ENCODE results near the gene SNX8.
"Not testable (repeated sequence)": the region's sequence is repeated elsewhere in the genome, so short reads cannot be mapped to it uniquely, and the experiment has no call there.

SNX8 gene

GRCh38 chr7:2354186-2354938 lies 40.1 kb upstream of the SNX8 start, which contains the start of gene EIF3B:
EIF3B (plus strand) TSS chr7:2354827; CDS start chr7:2354922, 95 bp downstream.
- peak within 1 kb of the TSS; percentile 94 for H3K4me3 ChIP-seq (ENCODE audit: insufficient read depth, low read depth, low read length)
- H3K4me1 ChIP-seq (ENCODE audit: control insufficient read depth, insufficient read depth, low read length), result peaks cover 6% of the 10 kb centered on the region
- H3K36me3 ChIP-seq (ENCODE audit: control insufficient read depth, insufficient read depth, low read length), result no peaks in the 10 kb centered on the region
- H3K27me3 ChIP-seq (ENCODE audit: control insufficient read depth, insufficient read depth, low read length, poor library complexity, severe bottlenecking), result no peaks in the 10 kb centered on the region
- peak within 1 kb of the TSS; percentile 100 for H3K27ac ChIP-seq (ENCODE audit: insufficient read depth, low read depth, low read length, poor library complexity, severe bottlenecking)
- no peaks in the 10 kb centered on the region for H3K9me3 ChIP-seq (ENCODE audit: control insufficient read depth, low read length)
- WGBS, 2 experiments, result 0% methylated on average over 55 of the region's 55 CpGs

DNA sequence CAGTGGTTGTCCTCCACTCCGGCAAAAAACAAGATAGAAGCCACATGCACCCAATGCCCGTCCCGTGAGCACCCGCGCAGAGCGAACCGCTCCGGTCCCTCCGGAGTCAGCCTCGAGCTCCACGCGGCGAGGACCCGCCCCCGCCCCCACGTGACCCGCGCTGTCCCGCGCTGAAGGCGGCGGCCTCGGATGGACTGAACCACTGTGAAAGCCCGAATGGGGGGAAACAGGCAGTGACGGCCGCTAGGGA lies 39.6 kb upstream of the SNX8 start:
- Histone ChIP-seq H3K9me3 (ENCODE audit: control insufficient read depth, low read length) (no peaks in the 10 kb centered on the region), H3K4me3 (ENCODE audit: insufficient read depth, low read depth, low read length) (peak overlapping the region; percentile 94), H3K27me3 (ENCODE audit: control insufficient read depth, insufficient read depth, low read length, poor library complexity, severe bottlenecking) (no peaks in the 10 kb centered on the region), H3K4me1 (ENCODE audit: control insufficient read depth, insufficient read depth, low read length) (peaks cover 6% of the 10 kb centered on the region), H3K36me3 (ENCODE audit: control insufficient read depth, insufficient read depth, low read length) (no peaks in the 10 kb centered on the region), H3K27ac (ENCODE audit: insufficient read depth, low read depth, low read length, poor library complexity, severe bottlenecking) (peak overlapping the region; percentile 100)
- 0 to 1% methylated on average over 26 of the region's 26 CpGs for WGBS, 2 experiments

DNA sequence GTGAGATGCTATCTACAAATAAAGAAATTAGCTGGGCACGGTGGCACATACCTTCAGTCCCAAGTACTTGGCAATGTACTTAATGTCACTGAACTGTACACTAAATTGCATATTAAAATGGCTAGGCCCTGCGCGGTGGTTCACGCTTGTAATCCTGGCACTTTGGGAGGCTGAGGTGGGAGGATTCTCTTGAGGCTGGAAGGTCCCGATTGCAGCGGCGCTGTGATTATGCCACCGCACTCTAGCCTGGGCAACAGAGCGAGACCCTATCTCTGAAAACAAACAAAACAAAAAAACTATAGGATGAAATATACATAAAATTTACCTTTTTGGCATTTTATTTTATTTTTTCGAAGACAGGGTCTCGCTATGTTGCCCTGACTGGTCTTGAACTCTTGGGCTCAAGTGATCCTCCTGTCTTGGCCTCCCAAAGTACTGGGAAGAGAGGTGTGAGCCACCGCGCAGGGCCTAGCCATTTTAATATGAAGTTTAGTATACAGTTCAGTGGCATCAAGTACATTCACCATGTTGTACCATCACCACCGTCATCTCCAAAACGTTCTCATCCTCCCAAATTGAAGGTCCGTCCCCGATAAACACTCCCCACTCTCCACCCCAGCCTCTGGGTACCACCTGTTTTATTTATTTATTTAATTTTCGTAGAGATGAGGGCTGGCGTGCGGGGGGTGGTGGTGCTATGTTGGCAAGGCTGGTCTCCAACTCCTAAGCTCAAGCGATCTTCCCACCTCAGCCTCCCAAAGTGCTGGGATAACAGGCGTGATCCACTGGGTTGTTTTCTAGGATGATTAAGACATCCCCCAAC lies 39.1 kb upstream of the SNX8 start:
- H3K9me3 ChIP-seq (ENCODE audit: control insufficient read depth, low read length), result no peaks in the 10 kb centered on the region
- H3K4me3 ChIP-seq (ENCODE audit: insufficient read depth, low read depth, low read length), result peak overlapping the region; percentile 94
- H3K36me3 ChIP-seq (ENCODE audit: control insufficient read depth, insufficient read depth, low read length), result no peaks in the 10 kb centered on the region
- no peaks in the 10 kb centered on the region for H3K27me3 ChIP-seq (ENCODE audit: control insufficient read depth, insufficient read depth, low read length, poor library complexity, severe bottlenecking)
- peak overlapping the region; percentile 100 for H3K27ac ChIP-seq (ENCODE audit: insufficient read depth, low read depth, low read length, poor library complexity, severe bottlenecking)
- 64 to 71% methylated on average over 19 to 22 of the region's 22 CpGs for WGBS, 2 experiments
- peaks cover 6% of the 10 kb centered on the region for H3K4me1 ChIP-seq (ENCODE audit: control insufficient read depth, insufficient read depth, low read length)

DNA sequence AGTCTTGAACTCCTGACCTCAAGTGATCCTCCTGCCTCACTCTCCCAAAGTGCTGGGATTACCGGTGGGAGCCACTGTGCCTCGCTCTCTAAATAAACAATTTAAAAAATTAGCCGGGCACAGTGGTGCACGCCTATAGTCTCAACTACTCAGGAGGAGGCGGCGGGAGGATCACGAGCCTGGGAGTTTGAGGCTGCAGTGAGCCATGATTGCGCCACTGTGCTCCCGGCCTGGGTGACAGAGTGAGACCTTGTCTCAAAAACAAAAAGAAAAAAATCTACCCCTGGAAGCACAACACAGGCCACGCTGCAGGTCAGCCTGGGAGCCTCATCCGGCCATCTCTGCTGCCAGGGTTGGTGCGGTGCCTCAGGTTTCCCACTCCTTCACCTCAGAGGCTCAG lies 36.6 kb upstream of the SNX8 start:
- no peaks in the 10 kb centered on the region for H3K4me1 ChIP-seq (ENCODE audit: control insufficient read depth, insufficient read depth, low read length)
- H3K36me3 ChIP-seq (ENCODE audit: control insufficient read depth, insufficient read depth, low read length), result no peaks in the 10 kb centered on the region
- H3K27me3 ChIP-seq (ENCODE audit: control insufficient read depth, insufficient read depth, low read length, poor library complexity, severe bottlenecking), result no peaks in the 10 kb centered on the region
- no peak overlapping the region for H3K4me3 ChIP-seq (ENCODE audit: insufficient read depth, low read depth, low read length)
- 94 to 95% methylated on average over 12 of the region's 12 CpGs for WGBS, 2 experiments
- H3K27ac ChIP-seq (ENCODE audit: insufficient read depth, low read depth, low read length, poor library complexity, severe bottlenecking), result no peak overlapping the region
- H3K9me3 ChIP-seq (ENCODE audit: control insufficient read depth, low read length), result no peaks in the 10 kb centered on the region

DNA sequence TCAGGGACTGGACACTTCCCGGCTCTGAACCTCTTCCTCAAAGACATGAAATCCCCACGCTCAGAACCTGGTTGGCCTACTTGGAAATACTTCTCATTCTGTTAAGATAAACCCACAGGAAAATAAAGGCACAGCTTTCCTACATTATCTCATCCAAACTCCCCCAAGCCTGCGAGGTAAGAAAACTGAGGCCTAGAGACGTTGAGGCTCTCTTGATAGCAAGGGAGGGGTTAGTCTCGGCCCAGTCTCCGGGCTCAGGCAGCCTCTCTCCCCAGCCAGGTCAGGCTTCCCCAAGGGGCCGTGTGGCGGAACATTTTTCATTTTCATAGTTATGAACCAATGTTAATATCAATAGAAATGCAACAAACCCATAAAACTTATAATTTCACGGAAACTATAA lies 35.8 kb upstream of the SNX8 start:
- Histone ChIP-seq H3K9me3 (ENCODE audit: control insufficient read depth, low read length) (no peaks in the 10 kb centered on the region), H3K4me1 (ENCODE audit: control insufficient read depth, insufficient read depth, low read length) (no peaks in the 10 kb centered on the region)
- WGBS, 2 experiments, result 94 to 96% methylated on average over 9 of the region's 9 CpGs

DNA sequence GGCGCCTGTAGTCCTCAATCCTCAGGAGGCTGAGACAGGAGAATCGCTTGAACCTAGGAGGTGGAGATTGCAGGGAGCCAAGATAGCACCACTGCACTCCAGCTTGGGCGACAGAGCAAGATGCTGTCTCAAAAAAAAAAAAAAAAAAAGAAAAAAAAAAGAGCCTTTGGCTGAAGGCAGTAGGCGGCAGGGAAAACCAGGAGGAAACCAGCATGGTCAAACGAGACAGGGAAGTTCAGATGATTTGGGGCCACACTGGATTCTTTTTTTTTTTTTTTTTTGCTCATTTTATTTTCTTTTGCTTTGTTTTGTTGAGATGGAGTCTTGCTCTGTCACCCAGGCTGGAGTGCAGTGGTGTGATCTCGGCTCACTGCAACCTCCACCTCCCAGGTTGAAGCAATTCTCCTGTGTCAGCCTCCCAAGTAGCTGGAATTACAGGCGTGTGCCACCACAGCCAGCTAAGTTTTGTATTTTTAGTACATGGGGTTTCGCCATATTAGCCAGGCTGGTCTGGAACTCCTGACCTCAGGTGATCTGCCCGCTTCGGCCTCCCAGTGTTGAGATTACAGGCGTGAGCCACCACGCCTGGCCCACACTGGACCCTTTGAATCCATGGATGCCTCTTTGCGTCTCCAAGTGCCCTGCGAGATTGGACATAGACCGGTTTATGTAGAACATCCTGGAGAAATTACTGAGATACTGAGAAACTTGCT lies 33.3 kb upstream of the SNX8 start:
- H3K27me3 ChIP-seq (ENCODE audit: control insufficient read depth, insufficient read depth, low read length, poor library complexity, severe bottlenecking); H3K4me1 ChIP-seq (ENCODE audit: control insufficient read depth, insufficient read depth, low read length); H3K9me3 ChIP-seq (ENCODE audit: control insufficient read depth, low read length); H3K36me3 ChIP-seq (ENCODE audit: control insufficient read depth, insufficient read depth, low read length); H3K27ac ChIP-seq (ENCODE audit: insufficient read depth, low read depth, low read length, poor library complexity, severe bottlenecking); H3K4me3 ChIP-seq (ENCODE audit: insufficient read depth, low read depth, low read length): not testable (repeated sequence)
- WGBS, 2 experiments, result 93 to 94% methylated on average over 15 of the region's 15 CpGs

More for the DNA sequence above, 35.8 kb upstream of the SNX8 start:
- Histone ChIP-seq H3K4me3 (ENCODE audit: insufficient read depth, low read depth, low read length) (no peak overlapping the region), H3K27ac (ENCODE audit: insufficient read depth, low read depth, low read length, poor library complexity, severe bottlenecking) (no peak overlapping the region), H3K36me3 (ENCODE audit: control insufficient read depth, insufficient read depth, low read length) (no peaks in the 10 kb centered on the region), H3K27me3 (ENCODE audit: control insufficient read depth, insufficient read depth, low read length, poor library complexity, severe bottlenecking) (no peaks in the 10 kb centered on the region)

- Histone ChIP-seq H3K4me1 (ENCODE audit: control insufficient read depth, insufficient read depth, low read length) (no peaks in the 10 kb centered on the region), H3K27ac (ENCODE audit: insufficient read depth, low read depth, low read length, poor library complexity, severe bottlenecking) (no peak overlapping the region), H3K4me3 (ENCODE audit: insufficient read depth, low read depth, low read length) (no peak overlapping the region), H3K27me3 (ENCODE audit: control insufficient read depth, insufficient read depth, low read length, poor library complexity, severe bottlenecking) (no peaks in the 10 kb centered on the region), H3K9me3 (ENCODE audit: control insufficient read depth, low read length) (no peaks in the 10 kb centered on the region), H3K36me3 (ENCODE audit: control insufficient read depth, insufficient read depth, low read length) (no peaks in the 10 kb centered on the region)
- WGBS, 2 experiments, result 92 to 93% methylated on average over 20 of the region's 20 CpGs
Measured at GRCh38 chr7:2336626-2337299, 22.5 kb upstream of the SNX8 start.

DNA sequence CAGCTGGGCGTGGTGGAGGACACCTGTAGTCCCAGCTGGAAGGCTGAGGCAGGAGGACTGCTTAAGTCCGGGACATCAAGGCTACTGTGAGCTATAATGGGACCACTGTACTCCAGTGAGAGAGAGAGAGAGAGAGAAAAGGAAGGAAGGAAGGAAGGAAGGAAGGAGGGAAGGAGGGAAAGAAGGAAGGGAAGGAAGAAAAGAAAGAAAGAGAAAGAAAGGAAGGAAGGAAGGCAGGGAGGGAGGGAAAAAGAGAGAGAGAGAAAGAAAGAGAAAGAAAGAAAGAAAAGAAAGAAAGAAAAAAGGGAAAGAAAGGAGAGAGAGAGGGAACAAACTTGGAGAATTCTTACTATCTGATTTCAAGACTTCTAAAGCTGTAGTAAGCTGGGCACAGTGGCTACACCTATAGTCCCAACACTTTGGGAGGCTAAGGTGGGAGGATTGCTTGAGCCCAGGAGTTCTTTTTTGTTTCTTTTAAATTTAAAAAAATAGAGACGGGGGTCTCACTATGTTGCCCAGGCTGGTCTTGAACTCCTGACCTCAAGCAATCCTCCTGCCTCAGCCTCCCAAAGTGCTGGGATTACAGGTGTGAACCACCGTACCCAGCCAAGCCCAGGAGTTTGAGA lies 18.5 kb upstream of the SNX8 start:
- H3K9me3 ChIP-seq (ENCODE audit: control insufficient read depth, low read length); H3K27me3 ChIP-seq (ENCODE audit: control insufficient read depth, insufficient read depth, low read length, poor library complexity, severe bottlenecking); H3K4me3 ChIP-seq (ENCODE audit: insufficient read depth, low read depth, low read length); H3K36me3 ChIP-seq (ENCODE audit: control insufficient read depth, insufficient read depth, low read length); H3K4me1 ChIP-seq (ENCODE audit: control insufficient read depth, insufficient read depth, low read length); H3K27ac ChIP-seq (ENCODE audit: insufficient read depth, low read depth, low read length, poor library complexity, severe bottlenecking): not testable (repeated sequence)
- WGBS, 2 experiments, result 93 to 94% methylated on average over 4 of the region's 4 CpGs

DNA sequence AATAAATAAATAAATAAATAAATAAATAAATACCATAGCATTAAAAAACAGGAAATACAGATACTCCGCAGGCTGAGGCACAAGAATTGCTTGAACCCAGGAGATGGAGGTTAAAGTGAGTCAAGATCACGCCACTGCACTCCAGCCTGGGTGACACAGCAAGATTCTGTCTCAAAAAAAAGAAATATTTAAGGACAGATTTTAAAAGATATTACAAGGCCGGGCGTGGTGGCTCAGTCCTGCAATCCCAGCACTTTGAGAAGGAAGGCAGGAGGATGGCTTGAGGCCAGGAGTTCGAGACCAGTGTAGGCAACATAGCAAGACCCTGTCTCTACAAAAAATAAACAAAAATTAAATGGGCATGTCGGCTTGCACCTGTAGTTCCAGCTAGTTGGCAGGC lies 17.5 kb upstream of the SNX8 start:
- no peaks in the 10 kb centered on the region for H3K4me1 ChIP-seq (ENCODE audit: control insufficient read depth, insufficient read depth, low read length)
- 93 to 95% methylated on average over 6 of the region's 6 CpGs for WGBS, 2 experiments
- no peaks in the 10 kb centered on the region for H3K27me3 ChIP-seq (ENCODE audit: control insufficient read depth, insufficient read depth, low read length, poor library complexity, severe bottlenecking)
- no peaks in the 10 kb centered on the region for H3K36me3 ChIP-seq (ENCODE audit: control insufficient read depth, insufficient read depth, low read length)
- no peaks in the 10 kb centered on the region for H3K9me3 ChIP-seq (ENCODE audit: control insufficient read depth, low read length)
- H3K27ac ChIP-seq (ENCODE audit: insufficient read depth, low read depth, low read length, poor library complexity, severe bottlenecking), result no peak overlapping the region
- no peak overlapping the region for H3K4me3 ChIP-seq (ENCODE audit: insufficient read depth, low read depth, low read length)
